GM11168 (cell line): ENCODE results near the gene SELENOT.
"Not testable (repeated sequence)": the region's sequence is repeated elsewhere in the genome, so short reads cannot be mapped to it uniquely, and the experiment has no call there.

Source experiments
- in situ Hi-C: fragments of 300-500 bp; cut with MboI; formaldehyde crosslinking; loops from one replicate; pipeline ENCODE4 v1.12.0; 2022; ENCODE audit warnings: low sequenced_read_pairs; ENCODE audit not compliant: unreplicated experiment

Gene SELENOT

DNA sequence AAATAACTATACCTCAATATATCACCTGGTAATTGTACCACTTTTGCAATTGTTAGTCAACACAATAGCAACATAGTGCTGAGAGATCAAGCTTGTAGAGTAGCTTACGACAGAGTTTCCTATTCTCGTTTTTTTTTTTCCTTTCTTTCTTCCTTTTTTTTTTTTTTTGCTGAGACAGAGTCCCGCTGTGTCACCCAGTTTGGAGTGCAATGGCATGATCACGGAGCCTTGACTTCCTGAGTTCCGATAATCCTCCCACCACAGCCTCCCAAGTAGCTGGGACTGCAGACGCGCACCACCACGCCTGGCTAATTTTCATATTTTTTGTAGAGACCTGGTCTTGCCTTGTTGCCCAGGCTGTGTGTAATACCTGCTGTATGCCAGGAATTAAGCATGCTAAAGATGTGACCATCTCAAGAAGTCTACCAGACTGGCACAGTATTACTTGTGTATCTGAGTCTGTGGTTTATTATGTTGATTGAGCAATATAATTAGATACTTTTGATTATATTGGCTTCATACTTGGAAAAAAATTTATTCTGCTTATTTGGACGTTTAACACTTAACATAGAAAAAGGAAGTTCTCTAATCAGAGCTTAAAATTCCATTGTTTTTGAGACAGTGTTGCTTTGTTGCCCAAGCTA, 3.0 kb downstream of the SELENOT start:
- in situ Hi-C loops: no loop called here

DNA sequence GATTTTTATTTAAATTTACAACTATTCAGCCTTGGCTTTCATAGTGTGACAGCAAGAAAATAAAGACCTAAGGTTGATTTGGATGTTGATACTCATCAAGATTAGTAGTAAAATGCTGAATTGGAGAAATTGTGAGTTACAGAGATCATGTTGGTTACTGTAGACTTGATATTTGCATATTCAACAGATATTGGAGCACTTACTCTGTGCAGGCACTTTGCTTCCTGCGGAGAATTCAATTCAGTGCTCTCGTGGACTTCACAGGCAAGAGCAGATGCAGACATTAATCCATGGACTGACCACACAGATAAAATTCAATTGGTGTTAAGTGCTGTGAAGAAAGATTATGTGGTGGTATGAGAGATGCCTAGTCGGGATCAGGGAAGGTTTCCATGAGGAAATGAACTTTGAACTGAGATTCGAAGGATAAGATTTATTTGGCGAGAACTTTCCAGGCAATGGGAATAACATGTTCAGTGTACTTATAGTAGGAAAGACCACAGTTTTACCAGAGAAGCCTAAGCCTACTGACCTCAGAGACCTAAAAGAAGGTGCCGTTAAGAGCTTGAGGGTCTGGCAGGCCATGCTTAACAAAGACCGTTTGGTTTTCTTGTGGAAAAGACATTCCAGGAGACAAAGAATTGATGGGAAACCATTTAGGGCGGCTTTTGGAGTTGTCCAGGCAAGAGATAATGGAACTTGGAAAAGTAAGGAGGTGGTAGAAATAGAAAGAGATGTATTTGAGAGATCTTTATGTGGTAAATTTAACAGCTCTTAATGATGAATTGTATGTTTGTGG, 4.3 kb downstream of the SELENOT start:
- in situ Hi-C loops: no loop called here

DNA sequence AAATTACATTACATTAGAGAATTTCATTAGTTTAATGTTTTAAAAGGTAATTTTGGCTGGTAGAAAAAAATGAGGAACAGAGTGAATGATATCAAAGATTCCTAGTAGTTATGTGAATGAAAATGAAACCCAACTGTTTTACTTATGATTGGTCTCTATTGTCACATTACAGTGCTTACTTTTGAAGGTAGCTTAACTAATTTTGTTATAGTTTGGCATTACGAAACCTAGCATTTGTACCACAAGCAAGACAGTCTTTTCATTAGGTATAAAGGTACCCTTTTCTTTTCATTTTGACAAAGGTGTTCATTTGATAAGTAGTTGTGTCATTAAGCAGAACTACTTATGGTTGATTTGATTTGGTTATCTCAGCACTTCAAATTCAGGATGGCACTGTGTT, 6.9 kb downstream of the SELENOT start:
- in situ Hi-C loops: no loop called here

DNA sequence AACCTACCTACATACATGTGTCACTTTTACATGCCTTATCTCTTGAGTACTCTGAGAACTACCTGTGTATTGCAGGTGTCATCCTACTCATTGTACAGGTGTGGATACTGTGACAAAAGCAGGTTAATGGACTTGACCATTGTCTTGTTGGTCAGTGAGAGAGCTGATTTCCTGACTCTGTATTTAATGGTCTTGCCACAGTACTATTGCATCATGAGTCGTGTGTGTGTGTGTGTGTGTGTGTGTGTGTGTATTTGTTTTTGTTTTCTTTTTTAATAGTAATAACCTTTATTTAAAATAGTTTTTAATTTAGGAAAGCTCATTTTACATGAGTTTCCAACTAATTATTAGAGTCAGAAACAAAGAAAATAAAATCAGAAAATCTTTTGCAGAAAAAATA, 7.7 kb downstream of the SELENOT start:
- in situ Hi-C loops: no loop called here

DNA sequence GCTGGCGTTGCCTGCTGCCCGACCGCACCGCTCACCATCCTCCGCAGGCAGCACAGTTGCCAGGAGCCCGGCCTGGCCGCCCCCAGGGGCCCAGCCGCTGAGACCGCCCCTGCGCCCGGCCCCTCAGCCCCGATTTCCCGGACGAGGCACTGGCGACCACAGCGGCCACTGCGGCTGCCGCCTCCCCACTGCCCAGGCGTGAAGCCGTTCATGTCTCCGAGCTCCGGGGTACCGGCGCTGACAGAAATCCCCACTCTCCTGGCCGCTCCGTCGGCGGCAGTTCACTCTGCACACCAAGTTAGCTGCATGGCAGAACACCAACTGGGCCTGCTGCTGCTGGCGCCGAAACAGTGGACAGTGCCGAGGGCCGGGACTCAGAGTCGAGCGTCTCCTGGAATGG, 8.5 kb downstream of the SELENOT start:
- in situ Hi-C loops: no loop called here

DNA sequence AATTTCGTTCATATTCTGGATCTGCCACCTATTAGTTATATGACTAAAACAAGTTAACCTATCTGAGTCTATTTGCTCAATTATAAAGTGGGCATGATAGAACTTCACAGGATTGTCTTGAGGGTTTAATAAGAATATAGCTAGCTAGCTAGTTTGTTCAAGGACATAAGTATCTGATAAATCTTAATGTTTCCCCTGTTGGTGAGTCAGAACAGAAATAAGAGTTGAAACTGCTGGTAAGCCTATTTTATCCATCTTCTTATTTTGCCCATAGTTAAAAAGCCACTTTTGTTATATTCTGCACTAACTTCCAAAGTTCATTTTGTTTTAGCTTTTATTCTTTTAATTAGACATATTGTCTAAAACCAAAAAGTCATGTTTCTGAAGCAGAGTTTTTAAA, 9.4 kb downstream of the SELENOT start:
- in situ Hi-C loops: no loop called here

DNA sequence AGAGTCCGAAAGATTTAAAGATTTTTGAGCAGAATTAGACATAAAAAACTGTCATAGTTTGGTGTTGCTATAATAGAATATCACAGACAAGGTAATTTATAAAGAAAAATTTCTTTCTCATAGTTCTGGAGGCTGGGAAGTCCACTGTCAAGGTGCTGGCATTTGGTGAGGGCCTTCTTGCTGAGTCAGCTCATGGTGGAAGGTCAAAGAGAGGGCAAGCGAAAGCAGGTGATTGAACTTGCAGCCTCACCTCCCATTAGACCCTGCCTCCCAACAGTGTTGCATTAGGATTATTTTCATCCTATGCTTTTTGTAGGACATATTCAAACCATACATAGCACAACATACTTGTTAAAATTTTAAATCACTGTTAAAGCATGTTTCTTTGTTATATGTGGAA, 9.9 kb downstream of the SELENOT start:
- in situ Hi-C loops: no loop called here

DNA sequence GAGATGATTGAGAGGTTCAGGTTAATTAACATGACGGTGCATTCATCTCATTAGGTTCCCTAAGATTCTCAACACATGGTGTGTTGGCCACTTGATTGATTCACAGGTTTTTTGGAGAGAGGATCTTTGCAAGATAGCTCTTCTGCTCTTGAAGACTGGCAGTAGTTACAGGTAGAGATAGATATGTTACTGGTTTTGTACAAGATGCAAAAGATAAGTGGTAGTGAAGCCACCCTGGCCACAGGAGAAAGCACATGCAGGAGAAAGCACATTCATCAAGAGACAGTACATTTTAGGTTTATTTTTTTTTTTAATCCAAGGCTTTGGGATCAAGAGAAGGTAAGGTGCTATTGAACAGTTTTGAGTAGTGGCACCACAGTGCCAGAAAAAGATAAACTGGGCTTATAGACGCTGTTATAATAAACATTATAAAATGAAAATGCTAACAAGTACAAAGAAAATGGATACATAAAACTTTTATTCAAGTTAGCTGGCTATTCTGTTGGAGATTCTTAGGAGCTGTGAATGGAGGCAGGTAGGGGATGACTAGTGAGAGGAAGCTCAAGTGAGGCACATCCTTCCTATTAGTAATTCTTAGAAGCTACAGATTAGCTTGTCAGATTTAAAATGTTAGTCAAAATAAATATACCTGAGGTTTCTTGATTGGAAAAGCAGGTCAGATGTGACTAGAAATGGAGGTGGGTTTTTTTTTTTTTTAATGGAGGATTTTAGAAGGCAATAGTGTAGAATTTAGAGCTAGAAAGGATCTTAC, 10.8 kb downstream of the SELENOT start:
- in situ Hi-C loops: no loop called here

DNA sequence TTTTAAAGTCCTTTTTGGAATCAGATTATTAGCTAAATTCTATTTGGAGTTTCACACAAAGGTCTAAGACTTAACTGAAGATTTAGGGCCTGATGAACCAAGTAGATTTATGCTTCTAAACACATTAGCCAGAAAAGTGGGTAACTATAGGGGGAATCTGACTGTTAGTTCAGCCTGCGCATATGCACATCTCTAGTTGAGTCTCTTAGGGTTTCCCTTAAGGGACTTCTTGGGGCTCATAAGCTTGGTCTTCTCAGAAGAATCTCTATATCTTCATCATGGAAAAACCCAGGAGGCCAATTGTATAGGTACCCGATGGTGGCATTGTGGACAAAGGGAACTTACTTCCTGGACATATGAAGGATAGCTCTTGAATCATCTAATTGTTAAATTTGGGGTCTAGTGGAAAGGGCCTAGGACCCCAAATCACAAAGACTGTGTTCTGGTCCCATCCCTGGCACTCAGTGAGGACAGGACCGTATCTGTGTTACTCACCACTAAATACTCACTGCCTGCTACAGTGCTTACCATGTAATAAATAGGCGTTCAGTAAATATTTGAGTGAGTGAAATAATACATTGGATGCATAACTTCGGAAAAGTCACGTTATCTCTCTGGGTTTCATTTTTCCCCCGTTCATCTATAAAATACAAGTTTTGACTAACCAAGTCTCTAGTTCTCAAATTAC, 17.0 kb downstream of the SELENOT start:
- in situ Hi-C loops: no loop called here

DNA sequence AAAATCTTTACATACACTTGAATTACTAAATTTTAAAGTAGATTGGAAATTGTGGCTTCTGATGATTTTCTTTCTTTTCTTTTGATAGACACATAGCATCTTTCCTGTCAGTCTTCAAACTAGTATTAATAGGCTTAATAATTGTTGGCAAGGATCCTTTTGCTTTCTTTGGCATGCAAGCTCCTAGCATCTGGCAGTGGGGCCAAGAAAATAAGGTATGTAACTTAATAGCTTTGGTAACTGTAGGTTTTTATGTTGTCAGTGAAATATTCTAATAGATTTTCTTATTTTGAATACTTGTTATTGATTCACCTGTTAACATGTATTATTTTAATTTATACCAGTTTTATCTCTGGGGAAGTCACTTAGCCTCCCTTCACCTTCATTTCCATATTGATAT, 19.8 kb downstream of the SELENOT start:
- in situ Hi-C loops: not testable (repeated sequence)

DNA sequence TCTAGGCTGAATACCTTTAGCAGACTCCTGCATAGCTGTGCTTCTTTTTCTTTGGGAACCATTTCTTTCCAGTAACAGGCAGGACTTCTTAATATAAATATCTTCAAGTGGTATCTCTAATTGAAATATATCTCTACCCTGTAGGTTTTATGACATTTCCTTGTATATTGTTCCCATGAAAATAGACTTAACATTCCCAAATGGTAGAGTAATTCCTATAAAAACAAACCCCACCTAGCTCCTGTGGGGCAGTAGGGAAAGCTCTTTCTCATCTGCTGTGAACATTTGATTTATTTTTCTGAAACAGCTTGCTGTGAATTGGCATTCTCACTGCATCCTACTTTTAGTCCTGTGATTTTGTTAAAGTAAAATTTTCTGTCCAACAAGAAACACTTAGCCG, 20.8 kb downstream of the SELENOT start:
- in situ Hi-C loops: no loop called here

DNA sequence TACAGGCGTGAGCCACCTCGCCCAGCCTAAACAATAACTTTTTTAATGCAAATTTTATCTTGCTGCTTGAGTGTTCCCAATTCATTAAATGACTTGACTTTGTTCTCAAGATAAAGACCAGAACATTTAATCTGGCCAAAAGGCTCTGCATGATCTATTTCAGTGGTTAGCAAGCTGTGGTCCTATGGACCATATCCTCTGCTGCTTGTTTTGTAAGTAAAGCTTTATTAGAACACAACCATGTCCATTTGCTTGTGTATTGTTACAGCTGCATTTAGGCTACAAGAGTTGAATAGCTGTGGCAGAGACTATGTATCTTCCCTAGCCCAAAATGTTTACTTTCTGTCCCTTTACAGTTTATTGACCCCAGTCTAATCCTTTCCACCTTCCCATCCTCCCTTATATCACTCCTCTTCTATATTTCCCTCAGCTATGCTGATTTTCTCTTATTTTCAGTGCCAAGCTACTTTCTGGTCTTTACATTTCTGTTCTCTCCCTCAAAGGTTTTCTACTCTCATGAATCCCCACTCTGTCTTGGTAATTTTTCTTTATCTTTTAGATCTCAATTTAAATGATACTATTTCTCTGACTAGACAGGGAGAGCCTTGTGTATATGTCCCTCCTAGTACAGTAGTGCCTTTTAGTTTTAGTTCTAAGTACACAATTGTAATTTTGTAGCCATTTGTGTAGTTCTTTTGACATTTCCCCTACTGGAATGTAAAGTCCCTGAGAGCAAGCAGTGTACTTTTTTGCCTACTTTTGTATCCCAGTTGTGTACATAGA, 23.2 kb downstream of the SELENOT start:
- in situ Hi-C loops: no loop called here

DNA sequence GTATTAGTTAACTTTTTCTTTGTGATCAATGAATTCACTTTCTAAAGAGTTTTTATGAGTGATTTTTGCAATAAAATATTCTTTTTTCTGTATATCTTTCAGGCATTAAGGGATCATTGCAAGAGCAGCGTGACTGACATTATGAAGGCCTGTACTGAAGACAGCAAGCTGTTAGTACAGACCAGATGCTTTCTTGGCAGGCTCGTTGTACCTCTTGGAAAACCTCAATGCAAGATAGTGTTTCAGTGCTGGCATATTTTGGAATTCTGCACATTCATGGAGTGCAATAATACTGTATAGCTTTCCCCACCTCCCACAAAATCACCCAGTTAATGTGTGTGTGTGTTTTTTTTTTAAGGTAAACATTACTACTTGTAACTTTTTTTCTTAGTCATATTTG, 24.4 kb downstream of the SELENOT start:
- in situ Hi-C loops: no loop called here

DNA sequence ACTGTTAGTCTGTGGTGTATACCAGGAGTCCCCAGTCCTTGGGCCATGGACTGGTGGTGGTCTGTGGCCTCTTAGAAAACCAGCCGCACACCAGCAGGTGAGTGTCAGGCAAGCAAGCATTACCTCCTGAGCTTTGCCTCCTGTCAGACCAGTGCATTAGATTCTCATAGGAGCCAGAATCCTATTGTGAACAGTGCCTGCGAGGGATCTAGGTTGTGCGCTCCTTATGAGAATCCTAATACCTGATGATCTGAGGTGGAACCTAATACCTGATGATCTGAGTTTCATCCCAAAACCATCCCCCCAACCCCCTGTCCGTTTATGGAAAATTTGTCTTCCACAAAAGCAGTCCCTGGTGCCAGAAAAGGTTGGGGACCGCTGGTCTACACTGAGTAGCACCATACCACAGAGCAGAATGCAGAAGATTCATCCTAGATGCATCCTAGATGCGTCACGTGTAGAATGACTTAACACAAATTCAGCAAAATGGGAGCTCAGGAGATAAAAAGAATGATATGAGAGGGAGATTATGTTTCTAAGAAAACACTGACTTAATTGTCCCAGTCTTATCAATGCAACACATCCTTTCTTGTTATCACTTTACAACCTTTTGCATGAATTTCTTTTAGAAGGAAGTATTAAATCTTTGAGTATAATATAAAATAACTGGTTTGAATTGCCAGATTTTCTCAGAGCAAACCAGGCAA, 28.5 kb downstream of the SELENOT start:
- in situ Hi-C loops: no loop called here

DNA sequence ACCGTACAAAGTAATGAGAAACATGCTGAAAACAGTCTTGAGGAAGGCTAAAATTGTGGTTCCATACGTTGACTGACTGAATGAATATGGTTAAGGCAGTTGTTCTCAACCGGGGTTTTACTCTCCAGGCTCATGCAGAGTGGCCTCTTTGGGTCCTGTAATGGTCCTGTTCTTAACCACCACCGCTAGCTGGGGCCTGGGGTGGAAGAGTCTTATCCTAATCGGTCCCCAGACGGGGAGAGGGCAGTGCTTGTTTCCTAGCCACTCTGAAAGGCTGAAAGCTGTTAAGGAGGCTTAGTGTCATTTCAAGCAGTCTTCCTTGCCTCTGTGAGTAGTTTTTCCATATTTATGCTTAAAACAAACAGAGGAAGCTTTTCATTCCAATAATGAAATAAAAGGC, 32.0 kb downstream of the SELENOT start:
- in situ Hi-C loops: no loop called here

DNA sequence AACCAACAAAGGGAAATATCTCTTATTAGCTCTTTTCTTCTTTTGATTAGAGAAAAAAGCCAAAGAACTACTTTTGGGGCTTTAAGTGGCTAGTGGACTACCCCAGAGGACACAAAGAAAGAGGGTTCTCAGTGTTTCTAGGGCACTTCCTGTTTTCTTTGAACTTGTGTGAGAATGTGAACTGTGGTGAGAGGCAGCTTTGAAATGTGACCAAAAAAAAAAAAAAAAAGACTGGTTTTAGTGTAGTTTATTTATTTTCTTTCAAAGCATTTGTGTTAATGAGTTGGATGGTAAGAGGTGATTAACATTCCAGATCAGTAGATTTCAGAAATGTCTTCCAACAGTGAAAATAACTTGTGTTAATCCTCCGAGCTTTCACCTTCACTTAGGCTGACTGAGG, 32.4 kb downstream of the SELENOT start:
- in situ Hi-C loops: no loop called here

DNA sequence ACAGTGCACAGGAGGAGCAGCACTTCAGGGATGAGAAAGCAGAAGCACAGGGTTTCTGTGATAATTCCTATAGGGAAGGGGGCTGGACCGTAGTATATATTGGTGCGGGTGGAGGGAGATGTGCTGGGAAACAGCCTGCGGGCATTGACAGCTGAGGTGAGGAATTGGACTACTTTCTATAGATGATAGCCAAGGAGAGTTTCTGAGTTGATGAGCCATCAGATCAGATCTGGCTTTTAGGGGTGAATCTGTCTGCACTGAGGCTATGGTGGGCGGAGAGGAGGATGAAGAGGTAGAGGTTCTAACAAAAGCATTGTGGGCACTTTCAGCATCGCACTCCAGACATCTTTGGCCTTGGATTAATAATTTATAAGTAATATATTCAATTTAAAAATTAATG, 33.1 kb downstream of the SELENOT start:
- in situ Hi-C loops: no loop called here

DNA sequence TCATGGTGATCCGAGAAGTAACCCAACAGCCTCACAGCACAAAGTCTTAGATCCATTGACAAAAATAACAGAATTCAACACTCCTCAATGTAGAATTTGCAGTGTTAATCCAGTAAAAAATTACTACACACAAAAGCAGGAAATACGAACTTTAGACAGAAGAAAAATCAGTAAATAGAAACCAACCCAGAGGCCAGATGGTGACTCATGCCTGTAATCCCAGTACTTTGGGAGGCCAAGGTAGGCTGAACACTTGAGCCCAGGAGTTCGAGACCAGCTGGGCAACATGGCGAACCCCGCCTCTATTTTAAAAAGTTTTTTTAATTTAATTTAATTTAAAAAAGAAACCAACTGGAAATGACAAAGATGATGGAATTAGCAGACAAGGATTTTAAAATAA, 36.1 kb downstream of the SELENOT start:
- in situ Hi-C loops: no loop called here

DNA sequence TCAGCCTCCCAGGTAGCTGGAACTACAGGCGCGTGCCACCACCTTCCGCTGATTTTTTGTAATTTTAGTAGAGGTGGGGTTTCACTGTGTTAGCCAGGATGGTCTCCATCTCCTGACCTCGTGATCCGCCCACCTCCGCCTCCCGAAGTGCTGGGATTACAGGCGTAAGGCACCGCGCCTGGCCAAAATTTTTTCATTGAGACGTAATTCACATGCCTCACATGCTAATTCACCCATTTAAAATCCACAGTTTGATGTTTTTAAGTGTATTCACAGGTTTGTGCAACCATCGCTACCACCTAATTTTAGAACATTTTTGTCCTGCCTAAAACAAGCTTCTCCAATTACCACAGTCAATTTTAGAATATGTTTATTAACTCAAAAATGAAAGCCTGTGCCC, 37.1 kb downstream of the SELENOT start:
- in situ Hi-C loops: no loop called here
